Endothelial cell of umbilical vein (primary cell): ENCODE results near the gene AKAP6. TPM values are rescaled to one million over a fixed set of nuclear protein-coding genes. Genes with fewer than 3 reads are reported as not detected.
A peak's percentile ranks its signal among the peaks of the same experiment; 100 is the strongest.

ENCODE experiments used
- BruUV-seq: library from RNA; stranded (reverse); fragments of 400-500 nt; replicated peaks from 2 replicates; lab custom pipeline; 2021; lab: Mats Ljungman, UMichigan
- CTCF ChIA-PET: fragments of 300-600, 350-600 bp; sonication (Branson Sonifier 250); formaldehyde crosslinking; loops from one replicate; lab custom pipeline; 2021; ENCODE audit warnings: antibody characterized with exemption, inconsistent platforms; lab: Charles Lee
- POLR2A ChIA-PET: fragments of 300-600, 350-600 bp; sonication (Branson Sonifier 250); formaldehyde crosslinking; loops from one replicate; lab custom pipeline; 2021; ENCODE audit warnings: antibody characterized with exemption, inconsistent platforms; lab: Charles Lee
- DNase-seq: peaks from one replicate; pipeline ENCODE4 v3.0.0-alpha.2; 2011; ENCODE audit warnings: low read depth, low spot score
- FAIRE-seq: peaks from 2 replicates; lab custom pipeline; 2011; peaks lifted over from hg19 to GRCh38; lab: Jason Lieb, UNC
- H2AFZ ChIP-seq: 2 replicates; pipeline ENCODE4 v1.6.0; 2012; ENCODE audit warnings: low read depth, low read length, control low read depth, inconsistent platforms
- H3K27ac ChIP-seq: 2 replicates; pipeline ENCODE4 v1.5.1; 2011; ENCODE audit warnings: low read depth, mild to moderate bottlenecking, control low read depth, low read length, moderate library complexity; ENCODE audit not compliant: insufficient read depth
- H3K27me3 ChIP-seq, 2 experiments: 2 replicates each; pipeline versions ENCODE4 v1.6.0 to v1.6.1; 2011; ENCODE audit warnings: low read length in 2 of 2, mixed read lengths in 1 of 2; ENCODE audit not compliant: control insufficient read depth in 2 of 2, insufficient read depth in 2 of 2
- H3K36me3 ChIP-seq, 2 experiments: 2 replicates in 1 of 2; 3 replicates in 1 of 2; pipeline ENCODE4 v1.5.1; 2011; ENCODE audit warnings: low read length in 2 of 2, mild to moderate bottlenecking in 1 of 2, moderate library complexity in 1 of 2; ENCODE audit not compliant: control insufficient read depth in 2 of 2, insufficient read depth in 2 of 2; ENCODE audit errors: extremely low read depth in 1 of 2
- H3K4me1 ChIP-seq: 3 replicates; pipeline ENCODE4 v1.5.1; 2011; ENCODE audit warnings: mild to moderate bottlenecking, low read length; ENCODE audit not compliant: control insufficient read depth, insufficient read depth; ENCODE audit errors: extremely low read depth
- H3K4me2 ChIP-seq: 2 replicates; pipeline ENCODE4 v1.6.1; 2011; ENCODE audit warnings: low read length, control low read depth, mixed read lengths; ENCODE audit not compliant: insufficient read depth
- H3K4me3 ChIP-seq, 3 experiments: fragments of 200-600 bp in 1 of 3; sonication (generic), shearing (Covaris generic) in 1 of 3; replicated peaks in 1 of 3; 2 replicates each; pipeline ENCODE4 v1.5.1; 2011 to 2016; ENCODE audit warnings: control low read depth in 3 of 3, low read length in 3 of 3, mild to moderate bottlenecking in 2 of 3, inconsistent platforms in 1 of 3, low read depth in 1 of 3, moderate library complexity in 1 of 3; ENCODE audit not compliant: insufficient read depth in 1 of 3
- H3K79me2 ChIP-seq: 2 replicates; pipeline ENCODE4 v1.6.0; 2012; ENCODE audit warnings: low read length, inconsistent platforms; ENCODE audit not compliant: control insufficient read depth, insufficient read depth
- H3K9ac ChIP-seq: replicated peaks from 2 replicates; pipeline ENCODE3; 2011; ENCODE audit warnings: low read length, control low read depth; ENCODE audit not compliant: insufficient read depth; ENCODE audit errors: extremely low read depth
- H3K9me1 ChIP-seq: replicated peaks from 3 replicates; pipeline ENCODE4 v1.6.0; 2011; ENCODE audit warnings: mild to moderate bottlenecking, low read length; ENCODE audit not compliant: control insufficient read depth, insufficient read depth; ENCODE audit errors: extremely low read depth
- H3K9me3 ChIP-seq: replicated peaks from 2 replicates; pipeline ENCODE4 v1.5.1; 2012; ENCODE audit warnings: low read length, inconsistent platforms; ENCODE audit not compliant: control insufficient read depth, insufficient read depth
- H4K20me1 ChIP-seq: replicated peaks from 2 replicates; pipeline ENCODE3; 2011; ENCODE audit warnings: mild to moderate bottlenecking, low read length; ENCODE audit not compliant: control insufficient read depth, insufficient read depth; ENCODE audit errors: extremely low read depth
- EZH2 ChIP-seq: IDR thresholded peaks from 2 replicates; pipeline ENCODE4 v1.6.1; 2012; ENCODE audit warnings: borderline replicate concordance, low read depth, mild to moderate bottlenecking, moderate library complexity, low read length, inconsistent platforms; ENCODE audit not compliant: severe bottlenecking
- FOS ChIP-seq: IDR thresholded peaks from 2 replicates; pipeline ENCODE4 v1.6.1; 2011; ENCODE audit warnings: mild to moderate bottlenecking, low read length, moderate library complexity, borderline replicate concordance; ENCODE audit not compliant: insufficient read depth
- GATA2 ChIP-seq: IDR thresholded peaks from 2 replicates; pipeline ENCODE4 v1.7.0; 2011; ENCODE audit warnings: low read depth, mild to moderate bottlenecking, moderate library complexity, mixed read lengths, low read length; ENCODE audit not compliant: insufficient read length, insufficient read depth
- JUN ChIP-seq: IDR thresholded peaks from 2 replicates; pipeline ENCODE4 v1.6.1; 2011; ENCODE audit warnings: borderline replicate concordance, low read depth; ENCODE audit not compliant: insufficient read length, insufficient read depth
- MYC ChIP-seq: IDR thresholded peaks from one replicate; pipeline ENCODE4 v1.6.1; 2011; ENCODE audit warnings: mild to moderate bottlenecking, low read depth, low read length
- POLR2A ChIP-seq: IDR thresholded peaks from 2 replicates; pipeline ENCODE4 v1.6.1; 2012; ENCODE audit warnings: low read depth, mild to moderate bottlenecking, control low read depth, low read length
- POLR2AphosphoS5 ChIP-seq: IDR thresholded peaks from 2 replicates; pipeline ENCODE4 v1.6.1; 2012; ENCODE audit warnings: low read depth, mild to moderate bottlenecking, control low read depth, low read length, moderate library complexity; ENCODE audit not compliant: insufficient read depth
- dilution Hi-C: fragments of 300-500 bp; cut with MboI; formaldehyde crosslinking; loops from one replicate; pipeline ENCODE4 v1.15.0; 2019; ENCODE audit warnings: low sequenced_read_pairs; ENCODE audit not compliant: extremely low pct_ligation_motif_present
- intact Hi-C: fragments of 100-400 bp; cut with micrococcal nuclease; formaldehyde crosslinking; loops from one replicate; pipeline ENCODE4 v1.10.0; 2022
- polyA plus RNA-seq, 4 experiments: library from polyadenylated mRNA; depleted of rRNA in 3 of 4; stranded (reverse) in 3 of 4; unstranded in 1 of 4; fragments of >200 nt; gene quantifications; 2 replicates each; pipeline versions ENCODE4 v1.2.1 to v1.2.3, GENCODE V29; 2011 to 2012; ENCODE audit warnings: missing spikeins in 1 of 4
- total RNA-seq: library from RNA; stranded (reverse); gene quantifications from 2 replicates; pipeline ENCODE4 v1.2.3, GENCODE V29; 2021
- TF ChIP-seq, protein P1 (sequence below): IDR thresholded peaks from 2 replicates; pipeline ENCODE4 v1.6.1; 2011; ENCODE audit not compliant: insufficient read depth, insufficient read length
- TF ChIP-seq, protein P2 (sequence below), 2 donors: IDR thresholded peaks; 1 replicate in 1 of 2; 2 replicates in 1 of 2; pipeline ENCODE4 v1.5.1; 2011; ENCODE audit warnings: low read length in 2 of 2, mild to moderate bottlenecking in 2 of 2, moderate library complexity in 2 of 2, control low read depth in 1 of 2, inconsistent platforms in 1 of 2, low read depth in 1 of 2; ENCODE audit not compliant: insufficient read depth in 1 of 2; ENCODE audit errors: extremely low read depth in 1 of 2

The AKAP6 gene
- total and polyA plus RNA-seq, 2 donors (not counting 3 experiments of a cell fraction or from before 2014, with no cell fraction given) = 0.03 to 0.49 TPM

- Histone ChIP-seq H3K27me3 (peaks cover 2 to 3% of the 10 kb centered on the region in 2 experiments), H3K79me2 (no peaks in the 10 kb centered on the region), H3K4me3 (no peak overlapping the region), H3K36me3 (no peaks in the 10 kb centered on the region), H4K20me1 (no peaks in the 10 kb centered on the region), H2AFZ (no peak overlapping the region), H3K4me2 (no peak overlapping the region), H3K9ac (no peak overlapping the region), H3K4me1 (peaks cover 7% of the 10 kb centered on the region), H3K9me1 (no peaks in the 10 kb centered on the region), H3K27ac (peak overlapping the region; percentile 2), H3K9me3 (no peaks in the 10 kb centered on the region)
- TF ChIP-seq GATA2 (no peak), POLR2AphosphoS5 (no peak), MYC (no peak), JUN (no peak), POLR2A (no peak), EZH2 (no peak), FOS (no peak)
- TF ChIP-seq, protein P1, sequence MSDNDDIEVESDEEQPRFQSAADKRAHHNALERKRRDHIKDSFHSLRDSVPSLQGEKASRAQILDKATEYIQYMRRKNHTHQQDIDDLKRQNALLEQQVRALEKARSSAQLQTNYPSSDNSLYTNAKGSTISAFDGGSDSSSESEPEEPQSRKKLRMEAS = no peak
- TF ChIP-seq, protein P2, sequence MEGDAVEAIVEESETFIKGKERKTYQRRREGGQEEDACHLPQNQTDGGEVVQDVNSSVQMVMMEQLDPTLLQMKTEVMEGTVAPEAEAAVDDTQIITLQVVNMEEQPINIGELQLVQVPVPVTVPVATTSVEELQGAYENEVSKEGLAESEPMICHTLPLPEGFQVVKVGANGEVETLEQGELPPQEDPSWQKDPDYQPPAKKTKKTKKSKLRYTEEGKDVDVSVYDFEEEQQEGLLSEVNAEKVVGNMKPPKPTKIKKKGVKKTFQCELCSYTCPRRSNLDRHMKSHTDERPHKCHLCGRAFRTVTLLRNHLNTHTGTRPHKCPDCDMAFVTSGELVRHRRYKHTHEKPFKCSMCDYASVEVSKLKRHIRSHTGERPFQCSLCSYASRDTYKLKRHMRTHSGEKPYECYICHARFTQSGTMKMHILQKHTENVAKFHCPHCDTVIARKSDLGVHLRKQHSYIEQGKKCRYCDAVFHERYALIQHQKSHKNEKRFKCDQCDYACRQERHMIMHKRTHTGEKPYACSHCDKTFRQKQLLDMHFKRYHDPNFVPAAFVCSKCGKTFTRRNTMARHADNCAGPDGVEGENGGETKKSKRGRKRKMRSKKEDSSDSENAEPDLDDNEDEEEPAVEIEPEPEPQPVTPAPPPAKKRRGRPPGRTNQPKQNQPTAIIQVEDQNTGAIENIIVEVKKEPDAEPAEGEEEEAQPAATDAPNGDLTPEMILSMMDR (IDR thresholded peaks at IDR 0.05; ENCODE audit: extremely low read depth in 1 of 2, insufficient read depth in 1 of 2, low read depth in 1 of 2, low read length in 2 of 2) = no peak
- no peak for FAIRE-seq
- POLR2A ChIA-PET = no interaction called here
- CTCF ChIA-PET = no interaction called here
- peak; percentile 20 for DNase-seq
- dilution Hi-C loops (no loop called here), intact Hi-C loops (loop anchor here (2.0 to 5.0 kb wide), 2 partner anchors 96 to 114 kb away; no protein-coding TSS in a partner anchor)
- BruUV-seq = no TSS peak
These were observed 374.1 kb downstream of the AKAP6 start for GRCh38 chr14:32703183-32703621.
